Stomach smooth muscle (tissue), 2 donors: ENCODE data around the gene SMIM45.
"Not testable (repeated sequence)": the region's sequence is repeated elsewhere in the genome, so short reads cannot be mapped to it uniquely, and the experiment has no call there.

Experiments
- H3K27ac ChIP-seq: one replicate; pipeline ENCODE4 v1.7.0; 2013; ENCODE audit warnings: mild to moderate bottlenecking, low read length, inconsistent platforms
- H3K27me3 ChIP-seq, 2 donors: one replicate each; pipeline ENCODE4 v1.7.0; 2013; ENCODE audit warnings: low read length in 2 of 2; ENCODE audit not compliant: insufficient read depth in 2 of 2, control insufficient read depth in 1 of 2
- H3K36me3 ChIP-seq, 2 donors: one replicate each; pipeline ENCODE4 v1.7.0; 2013; ENCODE audit warnings: low read length in 2 of 2; ENCODE audit not compliant: control insufficient read depth in 2 of 2, insufficient read depth in 2 of 2
- H3K4me1 ChIP-seq: one replicate; pipeline ENCODE4 v1.7.0; 2013; ENCODE audit warnings: low read length; ENCODE audit not compliant: control insufficient read depth, insufficient read depth
- H3K4me3 ChIP-seq, 2 donors: one replicate each; pipeline ENCODE4 v1.7.0; 2013; ENCODE audit warnings: low read length in 2 of 2
- H3K9ac ChIP-seq, 2 donors: one replicate each; pipeline ENCODE4 v1.7.0; 2013; ENCODE audit warnings: low read length in 2 of 2, mild to moderate bottlenecking in 1 of 2
- H3K9me3 ChIP-seq, 2 donors: one replicate each; pipeline ENCODE4 v1.7.0; 2013; ENCODE audit warnings: low read length in 2 of 2; ENCODE audit not compliant: control insufficient read depth in 2 of 2
- donor health status: healthy.
- donor health status: Pancreatic carcinoma.

The SMIM45 gene

DNA sequence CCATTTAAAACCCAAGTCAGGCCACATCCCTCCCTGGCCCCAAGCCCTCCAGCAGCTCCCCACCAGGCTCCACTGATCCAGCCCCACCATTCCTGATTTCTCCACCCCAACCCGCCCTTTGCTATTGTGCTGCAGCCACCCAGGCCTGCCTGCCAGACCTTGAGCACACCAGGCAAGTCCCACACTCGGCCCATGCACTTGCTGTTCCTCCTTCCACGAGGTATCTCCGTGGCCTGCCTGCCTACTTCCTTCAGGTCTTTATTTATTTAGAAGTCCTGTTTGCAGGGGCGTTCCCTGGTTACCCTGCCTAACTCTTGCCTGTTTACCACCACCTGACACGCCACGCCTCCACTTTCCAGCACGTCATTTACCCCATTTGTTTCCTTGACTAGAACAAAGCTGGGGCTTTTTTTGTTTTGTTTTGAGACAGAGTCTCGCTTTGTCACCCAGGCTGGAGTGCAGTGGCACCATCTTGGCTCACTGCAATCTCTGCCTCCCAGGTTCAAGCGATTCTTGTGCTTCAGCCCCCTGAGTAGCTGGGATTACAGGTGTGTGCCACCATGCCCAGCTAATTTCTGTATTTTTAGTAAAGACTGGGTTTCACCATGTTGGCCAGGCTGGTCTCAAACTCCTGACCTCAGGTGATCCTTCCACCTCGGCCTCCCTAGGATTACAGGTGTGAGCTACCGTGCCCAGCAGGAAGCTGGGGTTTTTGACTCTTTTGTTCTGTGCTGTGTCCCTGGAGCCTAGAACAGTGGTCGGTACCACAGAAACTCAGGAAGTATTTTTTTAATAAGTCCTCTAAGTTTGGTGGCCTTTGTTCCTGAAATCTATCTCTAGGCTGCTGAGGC lies 11.7 kb upstream of the SMIM45 start:
- H3K4me1 ChIP-seq, result peaks cover 16% of the 10 kb centered on the region
- H3K27me3 ChIP-seq, result no peaks in the 10 kb centered on the region
- H3K27ac ChIP-seq, result peak overlapping the region; percentile 53
- H3K36me3 ChIP-seq, result no peaks in the 10 kb centered on the region
- H3K4me3 ChIP-seq, result no peak overlapping the region
- H3K9ac ChIP-seq, result peak overlapping the region in 1 of 2 donors; percentile 42
- no peaks in the 10 kb centered on the region for H3K9me3 ChIP-seq

DNA sequence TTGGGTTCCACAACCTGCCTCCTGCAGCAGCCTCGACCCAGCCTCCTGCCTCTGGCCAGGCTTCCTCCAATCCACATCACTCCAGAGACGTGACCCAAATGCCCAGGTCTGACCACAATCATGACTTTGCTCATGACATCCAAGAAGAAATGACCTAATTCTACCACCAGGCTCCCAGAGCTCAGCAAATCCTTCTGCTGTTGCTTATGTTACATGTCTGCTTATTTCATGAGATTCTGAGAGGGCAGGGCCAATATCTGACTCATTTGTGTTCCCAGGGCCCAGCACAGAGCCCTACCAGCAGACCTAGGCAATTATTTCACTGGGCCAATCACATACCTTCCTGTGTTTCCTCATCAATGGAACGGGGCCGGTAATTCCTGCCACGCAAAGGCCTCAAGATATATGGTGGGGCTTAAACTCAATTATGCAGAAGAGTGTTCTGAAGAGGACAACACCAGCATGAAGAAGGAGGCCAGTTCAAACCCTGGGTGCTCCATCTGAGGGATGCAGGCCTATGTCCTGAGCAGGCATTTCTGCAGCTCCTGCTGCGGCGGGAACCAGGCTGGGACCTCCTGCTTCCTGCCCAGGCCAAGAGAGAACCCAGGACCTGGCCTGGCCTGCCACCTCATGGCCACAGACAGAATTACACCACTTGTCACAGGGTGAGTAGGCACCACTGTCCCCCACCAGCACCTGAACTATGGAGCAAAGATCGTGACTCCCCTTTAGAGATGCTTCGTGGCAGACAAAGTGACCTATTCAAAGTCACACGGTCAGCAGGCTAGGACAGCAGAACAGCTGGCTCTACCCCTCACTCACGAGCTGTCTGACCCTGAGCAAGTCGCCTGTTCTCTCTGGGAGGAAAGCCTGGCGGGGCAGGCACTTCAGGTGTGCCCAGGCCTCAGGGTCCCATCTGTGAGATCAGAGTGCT lies 10.9 kb upstream of the SMIM45 start:
- Histone ChIP-seq H3K27ac (peak overlapping the region; percentile 53), H3K27me3 (no peaks in the 10 kb centered on the region), H3K36me3 (no peaks in the 10 kb centered on the region), H3K9ac (peak overlapping the region in 1 of 2 donors; percentile 29), H3K9me3 (no peaks in the 10 kb centered on the region), H3K4me3 (peak overlapping the region in 1 of 2 donors; percentile 22), H3K4me1 (peaks cover 22% of the 10 kb centered on the region)

DNA sequence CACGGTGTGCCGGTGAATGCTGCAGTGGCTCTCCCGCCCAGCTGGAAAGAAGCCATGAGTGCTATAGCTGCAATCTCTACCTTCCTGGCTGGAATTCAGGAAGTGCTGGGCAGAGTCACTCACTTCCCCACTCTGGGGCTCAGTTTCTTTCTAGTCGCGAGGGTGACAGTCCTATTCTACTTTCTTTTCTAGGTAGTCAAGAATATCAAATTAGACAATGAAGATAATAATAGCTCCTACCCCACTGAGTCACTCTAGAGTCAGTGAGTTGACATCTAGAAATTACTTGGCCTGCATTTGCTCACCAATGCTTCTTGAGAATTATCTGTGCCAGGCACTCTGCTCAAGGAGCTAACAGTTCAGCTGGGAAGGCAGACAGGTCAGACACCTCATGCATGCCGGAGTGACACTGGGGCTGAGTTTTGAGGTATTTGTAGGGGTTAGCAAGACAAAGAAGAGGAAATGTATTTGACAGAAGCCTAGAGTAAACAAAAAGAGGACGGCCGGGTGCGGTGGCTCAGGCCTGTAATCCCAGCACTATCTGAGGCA lies 8.2 kb upstream of the SMIM45 start:
- Histone ChIP-seq H3K9ac (no peak overlapping the region), H3K27me3 (no peaks in the 10 kb centered on the region), H3K9me3 (no peaks in the 10 kb centered on the region), H3K4me3 (no peak overlapping the region), H3K36me3 (no peaks in the 10 kb centered on the region), H3K27ac (no peak overlapping the region), H3K4me1 (peaks cover 25% of the 10 kb centered on the region)

DNA sequence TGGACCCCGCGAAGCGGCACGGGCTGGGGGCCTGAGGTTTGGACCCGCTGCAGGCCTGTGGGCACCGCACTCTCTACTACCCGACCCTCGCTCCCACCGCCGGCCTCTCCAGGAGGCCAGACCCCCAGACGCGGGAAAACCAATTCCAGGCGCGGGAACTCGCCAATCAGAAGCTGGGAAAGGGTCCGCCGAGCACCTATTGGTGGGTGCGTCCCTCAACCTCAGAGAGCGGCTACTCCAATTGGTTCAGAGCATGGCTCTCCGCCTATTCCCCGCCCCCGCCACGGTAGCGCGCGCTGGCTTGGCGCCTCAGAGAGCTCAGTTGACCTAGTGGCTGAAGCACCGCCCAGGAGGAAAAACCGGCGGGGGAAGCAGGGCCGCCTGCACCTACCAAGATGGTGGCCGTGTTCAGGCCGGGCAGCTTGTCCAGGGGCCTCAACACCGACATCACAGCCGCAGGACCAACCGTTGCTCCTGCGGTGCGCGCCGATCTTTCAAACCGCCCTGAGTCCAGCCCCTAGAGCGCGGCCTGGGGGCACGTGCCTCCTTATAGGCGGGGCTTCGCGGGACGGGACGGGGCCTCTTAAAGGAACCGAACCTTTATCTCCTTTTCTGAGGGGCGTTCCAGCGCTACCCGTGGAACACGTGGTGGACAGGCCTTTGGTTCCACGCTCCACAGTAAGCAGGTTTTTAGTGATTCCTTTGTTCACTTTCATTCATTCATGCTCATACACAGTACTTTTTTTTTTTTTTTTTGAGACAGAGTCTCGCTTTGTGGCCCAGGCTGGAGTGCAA lies 5.1 kb upstream of the SMIM45 start, which contains the start of gene CENPM:
TSS of gene CENPM (minus strand) at position 524 of the 795 bp plus-strand sequence. CDS start at position 448, 76 bp downstream.
- Histone ChIP-seq H3K36me3 (no peaks in the 10 kb centered on the region), H3K9ac (peak within 1 kb of the TSS; percentile 47), H3K4me3 (peak within 1 kb of the TSS; percentile 89), H3K27ac (no peak within 1 kb of the TSS), H3K9me3 (no peaks in the 10 kb centered on the region), H3K4me1 (peaks cover 14% of the 10 kb centered on the region), H3K27me3 (peaks cover 0 to 4% of the 10 kb centered on the region in 2 donors)

DNA sequence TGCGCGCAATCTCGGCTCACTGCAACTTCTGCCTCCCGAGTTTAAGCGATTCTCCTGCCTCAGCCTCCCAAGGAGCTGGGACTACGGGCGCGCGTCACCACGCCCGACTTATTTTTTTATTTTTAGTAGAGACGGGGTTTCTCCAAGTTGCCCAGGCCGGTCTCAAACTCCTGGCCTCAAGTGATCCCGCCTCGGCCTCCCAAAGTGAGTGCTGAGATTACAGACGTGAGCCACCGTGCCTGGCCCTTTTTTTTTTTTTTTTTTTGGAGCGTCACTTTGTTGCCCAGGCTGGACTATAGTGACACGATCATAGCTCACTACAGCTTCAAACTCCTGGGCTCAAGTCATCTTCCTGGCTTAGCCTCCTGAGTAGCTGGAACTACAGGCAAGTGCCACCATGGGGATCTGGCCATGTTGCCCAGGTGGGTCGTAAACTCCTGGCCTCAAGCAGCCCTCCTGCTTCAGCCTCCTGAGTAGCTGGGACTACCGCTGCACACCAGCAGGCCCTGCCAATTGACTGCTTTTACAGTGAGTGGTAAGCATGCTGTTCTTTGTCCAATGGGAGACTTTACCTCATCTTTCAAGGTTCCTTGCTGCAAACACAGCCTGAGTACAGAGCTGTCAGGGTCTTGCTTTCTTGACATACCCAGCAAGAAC lies 4.4 kb upstream of the SMIM45 start:
- no peak overlapping the region for H3K27ac ChIP-seq
- H3K9ac ChIP-seq, result peak overlapping the region in 1 of 2 donors; percentile 39
- H3K4me3 ChIP-seq, result peak overlapping the region; percentile 89

DNA sequence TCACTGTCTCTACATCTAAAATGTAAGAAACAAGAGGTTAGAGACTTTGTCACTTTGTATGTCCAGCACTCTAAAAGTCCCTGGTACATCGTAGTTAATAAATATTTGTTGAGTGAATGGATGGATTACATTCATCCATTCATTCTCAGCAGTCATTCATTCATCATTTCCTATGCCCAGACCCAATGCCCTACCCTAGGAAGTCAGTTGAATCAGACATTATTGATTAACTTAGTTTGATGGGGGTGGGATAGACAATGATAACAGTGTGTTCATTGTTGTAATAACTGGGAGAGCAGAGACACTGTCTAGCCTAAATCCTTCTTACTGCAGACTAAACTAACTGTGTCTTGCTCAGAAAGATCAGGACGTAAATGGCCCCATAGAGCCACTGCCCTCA lies 3.8 kb upstream of the SMIM45 start:
- Histone ChIP-seq H3K27ac (no peak overlapping the region), H3K9ac (no peak overlapping the region), H3K36me3 (no peaks in the 10 kb centered on the region), H3K4me1 (peaks cover 14% of the 10 kb centered on the region), H3K9me3 (no peaks in the 10 kb centered on the region), H3K4me3 (no peak overlapping the region), H3K27me3 (peaks cover 0 to 5% of the 10 kb centered on the region in 2 donors)

More for the DNA sequence above, 4.4 kb upstream of the SMIM45 start:
- Histone ChIP-seq H3K36me3 (no peaks in the 10 kb centered on the region), H3K27me3 (peaks cover 0 to 5% of the 10 kb centered on the region in 2 donors), H3K9me3 (no peaks in the 10 kb centered on the region), H3K4me1 (peaks cover 14% of the 10 kb centered on the region)

DNA sequence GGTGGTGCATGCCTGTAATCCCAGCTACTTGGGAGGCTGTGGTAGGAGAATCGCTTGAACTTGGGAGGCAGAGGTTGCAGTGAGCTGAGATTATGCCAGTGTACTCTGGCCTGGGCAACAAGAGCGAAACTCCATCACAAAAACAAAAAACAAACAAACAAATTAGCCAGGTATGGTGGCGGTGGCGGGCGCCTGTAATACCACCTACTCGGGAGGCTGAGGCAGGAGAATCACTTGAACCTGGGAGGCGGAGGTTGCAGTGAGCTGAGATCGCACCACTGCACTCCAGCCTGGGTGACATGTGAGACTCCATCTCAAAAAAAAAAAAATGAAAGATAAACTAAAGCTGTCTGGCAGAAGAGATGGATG lies 3.0 kb upstream of the SMIM45 start:
- peaks cover 14% of the 10 kb centered on the region for H3K4me1 ChIP-seq
- not testable (repeated sequence) for H3K9ac ChIP-seq, H3K27me3 ChIP-seq, H3K4me3 ChIP-seq, H3K9me3 ChIP-seq, H3K27ac ChIP-seq, H3K36me3 ChIP-seq

DNA sequence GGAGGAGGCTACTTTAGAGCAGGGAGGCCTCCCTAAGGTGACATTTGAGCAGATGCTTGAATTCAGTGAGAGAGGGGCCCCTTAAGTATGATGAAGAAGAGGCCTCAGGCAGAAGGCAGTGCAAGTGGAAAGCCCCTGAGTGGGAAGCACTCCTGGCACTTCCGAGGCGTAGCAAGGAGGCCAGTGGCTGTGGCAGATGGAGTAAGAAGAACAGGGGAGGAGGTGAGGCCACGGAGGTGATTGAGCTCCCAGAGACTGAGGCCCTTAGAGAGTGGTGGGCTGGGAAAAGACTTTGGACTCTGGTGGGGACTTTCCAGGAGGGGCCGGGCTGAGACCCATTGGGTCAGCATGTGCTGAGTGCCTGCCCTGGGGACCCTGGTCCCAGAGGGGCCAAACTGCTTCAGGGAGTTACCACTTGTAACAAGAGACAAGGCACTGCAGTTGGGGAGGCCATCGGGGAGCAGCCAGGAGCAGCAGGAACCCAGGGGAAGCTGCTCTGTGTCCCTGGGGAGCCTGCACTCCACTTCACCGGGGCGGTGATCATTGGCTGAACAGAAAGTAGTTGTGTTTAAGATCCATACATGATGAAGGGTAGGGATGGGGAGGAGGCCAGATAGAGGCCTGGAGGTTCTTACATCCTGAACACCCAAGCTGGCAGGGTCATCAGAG lies 2.5 kb upstream of the SMIM45 start:
- Histone ChIP-seq H3K36me3 (no peaks in the 10 kb centered on the region), H3K27ac (no peak overlapping the region), H3K9ac (no peak overlapping the region), H3K27me3 (peaks cover 0 to 5% of the 10 kb centered on the region in 2 donors), H3K4me3 (no peak overlapping the region), H3K4me1 (peaks cover 14% of the 10 kb centered on the region), H3K9me3 (no peaks in the 10 kb centered on the region)

DNA sequence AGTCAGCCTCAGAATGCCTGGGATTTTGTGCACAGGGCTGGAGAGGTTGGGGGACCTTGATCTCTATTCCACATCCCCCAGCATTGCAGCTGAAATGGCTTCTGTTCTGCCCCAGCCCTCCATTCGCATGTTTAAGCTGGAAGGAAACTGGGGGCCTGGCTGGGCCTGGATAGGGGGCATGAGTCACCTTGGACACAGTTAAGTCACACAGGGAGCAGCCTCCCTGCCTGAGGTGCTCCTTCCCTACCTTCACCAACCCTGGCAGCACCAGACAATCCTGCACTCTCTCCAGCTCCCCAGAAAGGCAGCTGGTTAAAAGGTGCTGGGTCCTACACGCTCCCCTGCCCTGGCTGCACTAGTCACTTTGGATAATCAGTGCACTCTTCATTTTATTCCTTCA lies 763 bp downstream of the SMIM45 start:
- H3K27me3 ChIP-seq, result peaks cover 0 to 5% of the 10 kb centered on the region in 2 donors
- no peaks in the 10 kb centered on the region for H3K36me3 ChIP-seq
- H3K4me3 ChIP-seq, result no peak overlapping the region
- H3K27ac ChIP-seq, result no peak overlapping the region
- H3K4me1 ChIP-seq, result peaks cover 4% of the 10 kb centered on the region
- no peak overlapping the region for H3K9ac ChIP-seq
- H3K9me3 ChIP-seq, result no peaks in the 10 kb centered on the region
